ENCODE measurements around the gene LMAN1L.

LMAN1L gene

GRCh38 chr15:74776821-74777768 is 35.5 kb upstream of the LMAN1L start:
- no peak for TF ChIP-seq CTCF (IDR thresholded peaks at IDR 0.05; ENCODE audit: control extremely low read depth, extremely low read depth, low read depth, missing control alignments)
- ChIA-PET POLR2A (interaction anchor here (0.7 to 2.1 kb wide), 6 partner anchors 10 to 322 kb away, joined by 3 to 8 read pairs (median 6); partner anchors contain the start of gene RPP25), CTCF (interaction anchor here (1.0 to 35.2 kb wide), 13 partner anchors 2 to 783 kb away, joined by 3 to 1226 read pairs (median 3); partner anchors contain the start of genes CLK3, COX5A, CSK and PML)
- peak; percentile 83 for DNase-seq (ENCODE audit: extremely low spot score)

- CTCF ChIA-PET = interaction anchor here (1.0 to 35.2 kb wide), 13 partner anchors 3 to 784 kb away, joined by 3 to 1226 read pairs (median 3); partner anchors contain the start of genes CLK3, COX5A, CSK and PML
- DNase-seq (ENCODE audit: extremely low spot score) = no peak
- TF ChIP-seq CTCF (IDR thresholded peaks at IDR 0.05; ENCODE audit: control extremely low read depth, extremely low read depth, low read depth, missing control alignments) = no peak
- POLR2A ChIA-PET = interaction anchor here (0.6 to 2.1 kb wide), 7 partner anchors 9 to 323 kb away, joined by 3 to 8 read pairs (median 5); partner anchors contain the start of gene RPP25
Measured at GRCh38 chr15:74777769-74778598, 34.7 kb upstream of the LMAN1L start.

- CTCF ChIA-PET = interaction anchor here (1.1 to 35.2 kb wide), 9 partner anchors 4 to 784 kb away, joined by 3 to 1226 read pairs (median 11); partner anchors contain the start of genes CLK3, COX5A, CSK and PML
- POLR2A ChIA-PET = interaction anchor here (1.5 to 2.1 kb wide), 3 partner anchors 8 to 21 kb away, joined by 5 to 8 read pairs (median 8); no protein-coding TSS in a partner anchor
- no peak for DNase-seq (ENCODE audit: extremely low spot score)
- TF ChIP-seq CTCF (IDR thresholded peaks at IDR 0.05; ENCODE audit: control extremely low read depth, extremely low read depth, low read depth, missing control alignments) = no peak
Measured at GRCh38 chr15:74778599-74778970, 34.0 kb upstream of the LMAN1L start.

GRCh38 chr15:74779162-74779648 is 33.4 kb upstream of the LMAN1L start:
- TF ChIP-seq CTCF (IDR thresholded peaks at IDR 0.05; ENCODE audit: control extremely low read depth, extremely low read depth, low read depth, missing control alignments) = no peak
- ChIA-PET POLR2A (interaction anchor here (1.2 kb wide), 1 partner anchor 9 kb away, joined by 3 read pairs; no protein-coding TSS in a partner anchor), CTCF (interaction anchor here (1.1 to 35.2 kb wide), 6 partner anchors 4 to 167 kb away, joined by 3 to 1226 read pairs (median 445); partner anchors contain the start of genes CLK3 and CSK)
- DNase-seq (ENCODE audit: extremely low spot score) = no peak

- ChIA-PET POLR2A (interaction anchor here (0.6 to 1.2 kb wide), 2 partner anchors 7 to 127 kb away, joined by 3 to 10 read pairs; no protein-coding TSS in a partner anchor), CTCF (interaction anchor here (1.0 to 35.2 kb wide), 9 partner anchors 6 to 165 kb away, joined by 3 to 1226 read pairs (median 11); partner anchors contain the start of genes CLK3, CSK and FAM219B)
Measured at GRCh38 chr15:74780523-74781430, 31.9 kb upstream of the LMAN1L start.

More at GRCh38 chr15:74780523-74781430, 31.9 kb upstream of the LMAN1L start:
- TF ChIP-seq CTCF (IDR thresholded peaks at IDR 0.05; ENCODE audit: control extremely low read depth, extremely low read depth, low read depth, missing control alignments) = no peak
- no peak for DNase-seq (ENCODE audit: extremely low spot score)
